HCT116 (cell line): Measurements from ENCODE around the gene WDR62. TPM values are rescaled to one million over a fixed set of nuclear protein-coding genes. Genes with fewer than 3 reads are reported as not detected.

Experiments
- ATAC-seq: fragments of 200-7000 bp; cut with Tn5 transposase; 2 replicates; pipeline ENCODE4 v1.9.1; 2020; ENCODE audit warnings: mild to moderate bottlenecking, moderate library complexity
- BruUV-seq: library from RNA; stranded (reverse); fragments of 400-500 nt; replicated peaks from 2 replicates; lab custom pipeline; 2021; lab: Mats Ljungman, UMichigan
- CTCF ChIA-PET: fragments of 300-600 bp; sonication (Branson Sonifier 250); formaldehyde crosslinking; loops from one replicate; lab custom pipeline; 2021; ENCODE audit warnings: antibody characterized with exemption; lab: Charles Lee
- POLR2A ChIA-PET: fragments of 300-600, 350-600 bp; sonication (Branson Sonifier 250); formaldehyde crosslinking; loops from one replicate; lab custom pipeline; 2021; ENCODE audit warnings: antibody characterized with exemption; lab: Charles Lee
- RAD21 ChIA-PET, 2 experiments: fragments of 300-600 bp; sonication (Branson Sonifier 250); formaldehyde crosslinking; loops; one replicate each; lab custom pipeline; 2023; ENCODE audit warnings: low total read pairs in 2 of 2; ENCODE audit not compliant: uncharacterized antibody in 2 of 2, unreplicated experiment in 2 of 2, low non-redundant PET in 1 of 2; lab: Charles Lee
- DNase-seq: peaks from one replicate; pipeline ENCODE4 v3.0.0-alpha.2; 2010; ENCODE audit warnings: low read depth, low spot score
- H2AFZ ChIP-seq: fragments of 200-600 bp; shearing (Covaris generic), sonication (generic); 2 replicates; pipeline ENCODE4 v1.6.1; 2017; ENCODE audit warnings: low read depth, mixed run types, mixed read lengths, antibody characterized with exemption, low read length; ENCODE audit not compliant: poor library complexity, severe bottlenecking
- H3K27ac ChIP-seq: 2 replicates; pipeline ENCODE4 v1.5.1; 2012; ENCODE audit warnings: low read depth, low read length
- H3K27me3 ChIP-seq: fragments of 200-600 bp; sonication (generic); 2 replicates; pipeline ENCODE4 v1.6.1; 2016; ENCODE audit warnings: mixed run types, low read length, mixed read lengths; ENCODE audit not compliant: insufficient read depth
- H3K36me3 ChIP-seq, 2 experiments: fragments of 200-500 bp in 1 of 2; fragments of 200-600 bp in 1 of 2; sonication (Bioruptor generic) in 1 of 2; sonication (generic) in 1 of 2; 2 replicates each; pipeline versions ENCODE4 v1.5.1 to v1.6.1; 2014 to 2016; ENCODE audit warnings: low read length in 2 of 2, inconsistent platforms in 1 of 2, mixed read lengths in 1 of 2, mixed run types in 1 of 2; ENCODE audit not compliant: insufficient read depth in 2 of 2, control insufficient read depth in 1 of 2
- H3K4me1 ChIP-seq, 2 experiments: fragments of 200-600 bp in 1 of 2; sonication (generic) in 1 of 2; 2 replicates each; pipeline versions ENCODE4 v1.5.1 to v1.6.1; 2012 to 2017; ENCODE audit warnings: low read length in 2 of 2, inconsistent platforms in 1 of 2, mild to moderate bottlenecking in 1 of 2, mixed read lengths in 1 of 2, mixed run types in 1 of 2, moderate library complexity in 1 of 2; ENCODE audit not compliant: insufficient read depth in 2 of 2, control insufficient read depth in 1 of 2
- H3K4me2 ChIP-seq: fragments of 200-600 bp; sonication (generic); 2 replicates; pipeline ENCODE4 v1.6.1; 2017; ENCODE audit warnings: mixed run types, low read length, mixed read lengths
- H3K4me3 ChIP-seq, 2 experiments: fragments of 200-600 bp in 1 of 2; sonication (generic) in 1 of 2; replicated peaks in 1 of 2; 2 replicates each; pipeline ENCODE4 v1.5.1; 2011 to 2016; ENCODE audit warnings: low read length in 2 of 2, control low read depth in 1 of 2, low read depth in 1 of 2, mild to moderate bottlenecking in 1 of 2, mixed read lengths in 1 of 2, mixed run types in 1 of 2
- H3K79me2 ChIP-seq: fragments of 200-600 bp; sonication (generic); 2 replicates; pipeline ENCODE4 v1.6.1; 2017; ENCODE audit warnings: mild to moderate bottlenecking, mixed run types, low read length, moderate library complexity, mixed read lengths; ENCODE audit not compliant: insufficient read depth
- H3K9ac ChIP-seq: fragments of 200-600 bp; sonication (generic); 2 replicates; pipeline ENCODE4 v1.6.1; 2016; ENCODE audit warnings: low read length, mixed read lengths
- H3K9me2 ChIP-seq: fragments of 200-600 bp; sonication (generic), shearing (Covaris generic); 2 replicates; pipeline ENCODE4 v1.6.1; 2017; ENCODE audit warnings: mixed run types, mild to moderate bottlenecking, moderate library complexity; ENCODE audit not compliant: insufficient read depth
- H3K9me3 ChIP-seq, 2 experiments: fragments of 200-500 bp in 1 of 2; fragments of 200-600 bp in 1 of 2; sonication (Bioruptor generic) in 1 of 2; sonication (generic) in 1 of 2; 2 replicates each; pipeline ENCODE4 v1.6.1; 2014 to 2017; ENCODE audit warnings: low read length in 2 of 2, mixed read lengths in 2 of 2, inconsistent platforms in 1 of 2, low read depth in 1 of 2, mild to moderate bottlenecking in 1 of 2, mixed run types in 1 of 2, moderate library complexity in 1 of 2; ENCODE audit not compliant: control insufficient read depth in 1 of 2, insufficient read depth in 1 of 2
- H4K20me1 ChIP-seq: fragments of 200-600 bp; sonication (generic), shearing (Covaris generic); 2 replicates; pipeline ENCODE4 v1.6.1; 2017; ENCODE audit warnings: mixed run types, mild to moderate bottlenecking, moderate library complexity; ENCODE audit not compliant: insufficient read depth
- CEBPB ChIP-seq: IDR thresholded peaks from 2 replicates; pipeline ENCODE4 v1.6.1; 2012; ENCODE audit warnings: low read depth
- ELF1 ChIP-seq: IDR thresholded peaks from 2 replicates; pipeline ENCODE4 v1.6.1; 2012; ENCODE audit warnings: low read depth, borderline replicate concordance
- EZH2 ChIP-seq: fragments of 200-600 bp; sonication (generic); IDR thresholded peaks from 2 replicates; pipeline ENCODE4 v1.6.1; 2017; ENCODE audit warnings: antibody characterized with exemption, mixed run types
- EZH2phosphoT487 ChIP-seq: fragments of 200-600 bp; IDR thresholded peaks from 2 replicates; pipeline ENCODE4 v1.6.1; 2018; ENCODE audit warnings: antibody characterized with exemption, borderline replicate concordance
- FOSL1 ChIP-seq: IDR thresholded peaks from 2 replicates; pipeline ENCODE4 v1.6.1; 2012; ENCODE audit warnings: low read depth
- MAX ChIP-seq: IDR thresholded peaks from 2 replicates; pipeline ENCODE4 v1.6.1; 2012
- POLR2A ChIP-seq: IDR thresholded peaks from 2 replicates; pipeline ENCODE4 v1.7.0; 2011; ENCODE audit warnings: borderline replicate concordance; ENCODE audit not compliant: insufficient read depth, insufficient read length; ENCODE audit errors: extremely low read depth
- POLR2AphosphoS5 ChIP-seq: IDR thresholded peaks from 2 replicates; pipeline ENCODE4 v1.6.1; 2011; ENCODE audit warnings: mild to moderate bottlenecking, low read depth, low read length, moderate library complexity
- RAD21 ChIP-seq: IDR thresholded peaks from 2 replicates; pipeline ENCODE4 v1.6.1; 2012; ENCODE audit warnings: low read depth, mild to moderate bottlenecking
- SIN3A ChIP-seq: IDR thresholded peaks from 2 replicates; pipeline ENCODE4 v1.6.1; 2012; ENCODE audit warnings: low read depth
- SRF ChIP-seq: IDR thresholded peaks from 2 replicates; pipeline ENCODE4 v1.6.1; 2012; ENCODE audit warnings: low read depth
- YY1 ChIP-seq: IDR thresholded peaks from 2 replicates; pipeline ENCODE4 v1.6.1; 2011; ENCODE audit warnings: low read length, low read depth, moderate library complexity, mild to moderate bottlenecking; ENCODE audit not compliant: insufficient replicate concordance; ENCODE audit errors: extremely low read depth
- ZFX ChIP-seq: fragments of 450-650 bp; IDR thresholded peaks from 2 replicates; pipeline ENCODE4 v1.6.1; 2017
- intact Hi-C: fragments of 100-400 bp; cut with micrococcal nuclease; formaldehyde crosslinking; loops from 2 replicates; pipeline ENCODE4 v1.10.0; 2022
- total RNA-seq: library from RNA; stranded (reverse); gene quantifications from one replicate; pipeline ENCODE4 v1.2.1, GENCODE V29; 2021; ENCODE audit not compliant: unreplicated experiment
- TF ChIP-seq, protein P1 (sequence below): IDR thresholded peaks from 2 replicates; pipeline ENCODE4 v1.6.1; 2012
- TF ChIP-seq, protein P2 (sequence below): IDR thresholded peaks from 2 replicates; pipeline ENCODE4 v1.6.1; 2011; ENCODE audit warnings: mild to moderate bottlenecking, low read length, moderate library complexity; ENCODE audit not compliant: insufficient replicate concordance; ENCODE audit errors: extremely low read depth

WDR62 gene
- total RNA-seq, 1 experiment from 2014 or later = 17.0 TPM

DNA sequence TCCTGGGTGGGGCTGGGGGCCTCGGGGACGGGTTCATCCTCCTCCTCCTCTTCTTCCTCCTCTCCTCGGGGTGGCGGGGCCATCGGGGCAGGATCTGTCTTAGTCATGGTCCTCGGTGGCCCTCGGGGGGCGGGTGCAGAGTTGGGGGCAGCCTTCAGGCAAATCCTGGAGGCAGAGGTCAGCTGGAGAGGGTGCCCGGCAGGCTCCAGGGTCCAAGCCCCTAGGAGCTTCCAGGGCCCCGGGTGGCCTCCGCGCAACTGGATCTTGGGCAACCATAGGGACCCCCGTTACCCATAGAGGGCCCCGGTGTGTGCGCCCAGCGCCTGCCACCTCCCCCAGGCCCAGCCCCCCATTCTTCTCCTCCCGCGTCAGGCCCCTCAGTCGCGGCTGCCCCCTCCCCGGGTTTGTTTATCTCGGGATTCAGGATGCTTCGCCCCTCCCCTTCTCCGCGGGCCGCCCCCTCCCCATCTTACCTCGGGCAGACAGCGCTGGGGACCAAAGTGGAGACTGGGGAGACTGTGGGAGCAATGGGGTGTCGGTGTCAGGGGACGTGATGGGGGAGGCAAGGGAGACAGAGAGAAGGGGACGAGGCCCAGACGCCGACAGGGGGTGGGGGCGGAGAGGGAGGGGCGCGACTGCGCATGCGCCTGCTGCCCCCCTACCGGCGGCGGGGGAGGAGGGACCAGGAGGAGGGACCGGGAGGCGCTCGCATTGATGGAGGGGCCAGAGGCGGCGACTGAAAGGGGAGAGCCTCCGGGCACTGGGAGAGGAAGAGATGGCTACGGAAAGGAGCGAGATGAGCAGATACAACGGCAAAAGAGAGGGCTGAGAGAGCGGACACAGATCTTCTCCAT lies 22.2 kb upstream of the WDR62 start, which contains the start of gene CLIP3:
Gene CLIP3 (minus strand): TSS at position 623 of the 854 bp plus-strand sequence. CDS start 516 bp downstream, at position 107.
- no peak for ATAC-seq
- intact Hi-C loops = no loop called here
- POLR2A ChIA-PET = no interaction called here
- no peak within 1 kb of the TSS for H2AFZ ChIP-seq
- no peak within 1 kb of the TSS for H3K4me3 ChIP-seq
- CTCF ChIA-PET = no interaction called here
- H3K4me2 ChIP-seq = no peak within 1 kb of the TSS
- no peaks in the 10 kb centered on the region for H3K27me3 ChIP-seq
- no peaks in the 10 kb centered on the region for H3K9me3 ChIP-seq
- H3K9ac ChIP-seq = no peak within 1 kb of the TSS
- RAD21 ChIA-PET = no interaction called here
- DNase-seq = no peak
- BruUV-seq = no TSS peak
- no peaks in the 10 kb centered on the region for H3K4me1 ChIP-seq
- H3K79me2 ChIP-seq = no peaks in the 10 kb centered on the region
- H3K9me2 ChIP-seq = no peaks in the 10 kb centered on the region
- no peaks in the 10 kb centered on the region for H4K20me1 ChIP-seq
- TF ChIP-seq CEBPB (no peak), ZFX (no peak), EZH2 (no peak), YY1 (no peak), MAX (no peak), EZH2phosphoT487 (no peak), RAD21 (no peak), POLR2AphosphoS5 (no peak), SRF (no peak), ELF1 (no peak), SIN3A (no peak), FOSL1 (no peak), POLR2A (no peak)
- TF ChIP-seq, protein P1, sequence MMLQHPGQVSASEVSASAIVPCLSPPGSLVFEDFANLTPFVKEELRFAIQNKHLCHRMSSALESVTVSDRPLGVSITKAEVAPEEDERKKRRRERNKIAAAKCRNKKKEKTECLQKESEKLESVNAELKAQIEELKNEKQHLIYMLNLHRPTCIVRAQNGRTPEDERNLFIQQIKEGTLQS = no peak
- TF ChIP-seq, protein P2, sequence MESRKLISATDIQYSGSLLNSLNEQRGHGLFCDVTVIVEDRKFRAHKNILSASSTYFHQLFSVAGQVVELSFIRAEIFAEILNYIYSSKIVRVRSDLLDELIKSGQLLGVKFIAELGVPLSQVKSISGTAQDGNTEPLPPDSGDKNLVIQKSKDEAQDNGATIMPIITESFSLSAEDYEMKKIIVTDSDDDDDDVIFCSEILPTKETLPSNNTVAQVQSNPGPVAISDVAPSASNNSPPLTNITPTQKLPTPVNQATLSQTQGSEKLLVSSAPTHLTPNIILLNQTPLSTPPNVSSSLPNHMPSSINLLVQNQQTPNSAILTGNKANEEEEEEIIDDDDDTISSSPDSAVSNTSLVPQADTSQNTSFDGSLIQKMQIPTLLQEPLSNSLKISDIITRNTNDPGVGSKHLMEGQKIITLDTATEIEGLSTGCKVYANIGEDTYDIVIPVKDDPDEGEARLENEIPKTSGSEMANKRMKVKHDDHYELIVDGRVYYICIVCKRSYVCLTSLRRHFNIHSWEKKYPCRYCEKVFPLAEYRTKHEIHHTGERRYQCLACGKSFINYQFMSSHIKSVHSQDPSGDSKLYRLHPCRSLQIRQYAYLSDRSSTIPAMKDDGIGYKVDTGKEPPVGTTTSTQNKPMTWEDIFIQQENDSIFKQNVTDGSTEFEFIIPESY = no peak
- TF ChIP-seq, all 23 proteins: peak for 0
- Histone ChIP-seq H3K27ac (no peak within 1 kb of the TSS), H3K36me3 (0 out of 4 replicates have a peak, but pooled peaks cover 0 to 6% of the 10 kb centered on the region in 2 experiments)
